Spleen (tissue), 11 donors: Measurements from ENCODE around the gene TSKS. TPM values are rescaled to one million over a fixed set of nuclear protein-coding genes. Genes with fewer than 3 reads are reported as not detected.

Source experiments
- DNase-seq: peaks from one replicate; pipeline ENCODE4 v3.0.0-alpha.2; 2020
- H3K27ac ChIP-seq, 8 donors: fragments of 200-600 bp; sonication (generic) in 7 of 8; 1 replicate in 4 of 8; 2 replicates in 4 of 8; pipeline versions ENCODE4 v1.5.0 to v1.8.0; 2016 to 2021; ENCODE audit warnings: inconsistent platforms in 4 of 8, mild to moderate bottlenecking in 4 of 8, moderate library complexity in 1 of 8
- H3K27me3 ChIP-seq, 7 donors: fragments of 200-600 bp; sonication (generic) in 6 of 7; replicated peaks in 1 of 7; 1 replicate in 4 of 7; 2 replicates in 3 of 7; pipeline versions ENCODE4 v1.5.0 to v1.8.0; 2016 to 2021; ENCODE audit warnings: inconsistent platforms in 3 of 7, mild to moderate bottlenecking in 1 of 7
- H3K36me3 ChIP-seq, 6 donors: fragments of 200-600 bp; sonication (generic) in 5 of 6; 1 replicate in 4 of 6; 2 replicates in 2 of 6; pipeline versions ENCODE4 v1.5.0 to v1.8.0; 2016 to 2021; ENCODE audit warnings: inconsistent platforms in 2 of 6
- H3K4me1 ChIP-seq, 6 donors: fragments of 200-600 bp; sonication (generic) in 5 of 6; 1 replicate in 3 of 6; 2 replicates in 3 of 6; pipeline versions ENCODE4 v1.5.0 to v1.8.0; 2016 to 2021; ENCODE audit warnings: inconsistent platforms in 3 of 6
- H3K4me3 ChIP-seq, 8 donors: fragments of 200-600 bp; sonication (generic) in 7 of 8; 1 replicate in 4 of 8; 2 replicates in 4 of 8; pipeline versions ENCODE4 v1.5.0 to v1.8.0; 2016 to 2021; ENCODE audit warnings: inconsistent platforms in 4 of 8, mild to moderate bottlenecking in 4 of 8, moderate library complexity in 2 of 8
- H3K9me3 ChIP-seq, 8 donors: fragments of 200-600 bp; sonication (generic) in 7 of 8; 1 replicate in 4 of 8; 2 replicates in 4 of 8; pipeline versions ENCODE4 v1.5.0 to v1.8.0; 2016 to 2021; ENCODE audit warnings: inconsistent platforms in 4 of 8
- POLR2A ChIP-seq, 3 donors: fragments of 450-650 bp; IDR thresholded peaks; one replicate each; pipeline ENCODE4 v1.5.1; 2017; ENCODE audit warnings: antibody characterized with exemption in 3 of 3, mild to moderate bottlenecking in 1 of 3
- POLR2AphosphoS5 ChIP-seq, 3 donors: sonication (generic); formaldehyde crosslinking; IDR thresholded peaks; one replicate each; pipeline ENCODE4 v1.5.1; 2017; ENCODE audit warnings: antibody characterized with exemption in 3 of 3
- WGBS, 5 donors: extraction: QIAGEN DNeasy Blood & Tissue Kit in 3 of 5; methylation state at CpG; one replicate each; pipeline versions ENCODE4 v1.1.5 to v1.1.7; 2013 to 2018; 5-methylcytosine and 5-hydroxymethylcytosine counted together
- intact Hi-C: fragments of 100-400 bp; cut with DNase I; formaldehyde crosslinking; loops from one replicate; pipeline ENCODE4 v1.15.0; 2023; ENCODE audit warnings: low total_unique reads
- polyA plus RNA-seq, 3 donors: library from polyadenylated mRNA; stranded (reverse); fragments of 200-250 nt; gene quantifications; one replicate each; pipeline ENCODE4 v1.2.1, GENCODE V29; 2013
- total RNA-seq, 7 donors: library from RNA; depleted of rRNA in 3 of 7; stranded (reverse); fragments of >200 nt in 3 of 7; fragmentation: NEBNext Ultra II Directional in 4 of 7; extraction: Animal tissue kit (Norgen Biotek cat#: 25700) in 4 of 7; gene quantifications; one replicate each; pipeline versions ENCODE4 v1.1.0 to v1.2.1, GENCODE V29; 2016 to 2021
- TF ChIP-seq, protein P1 (sequence below), 11 experiments: fragments of 200-600 bp in 7 of 11; fragments of 450-650 bp in 4 of 11; sonication (generic) in 4 of 11; IDR thresholded peaks in 8 of 11; conservative IDR thresholded peaks in 3 of 11; 1 replicate in 7 of 11; 2 replicates in 4 of 11; pipeline versions ENCODE4 v1.4.0 to v1.8.0; 2016 to 2021; ENCODE audit warnings: antibody characterized with exemption in 11 of 11, inconsistent platforms in 4 of 11, mild to moderate bottlenecking in 1 of 11
- donor health status: healthy with polysubstance abuse.
- donor health status: DM: no; HTN: no; CAD: no; lungs with moderate emphysema.
- donor health status: DM: no; HTN: no; CAD: no.
- donor health status: Bipolar disorder and iron deficiency.
- donor health status: healthy.
- donor health status: DM: no; HTN: no; CAD: no.
- donor health status: DM: yes; HTN: yes; CAD: no.

The TSKS gene
- total and polyA plus RNA-seq, 10 donors: 0.26 to 2.1 (median 0.88) TPM; not detected in 4

DNA sequence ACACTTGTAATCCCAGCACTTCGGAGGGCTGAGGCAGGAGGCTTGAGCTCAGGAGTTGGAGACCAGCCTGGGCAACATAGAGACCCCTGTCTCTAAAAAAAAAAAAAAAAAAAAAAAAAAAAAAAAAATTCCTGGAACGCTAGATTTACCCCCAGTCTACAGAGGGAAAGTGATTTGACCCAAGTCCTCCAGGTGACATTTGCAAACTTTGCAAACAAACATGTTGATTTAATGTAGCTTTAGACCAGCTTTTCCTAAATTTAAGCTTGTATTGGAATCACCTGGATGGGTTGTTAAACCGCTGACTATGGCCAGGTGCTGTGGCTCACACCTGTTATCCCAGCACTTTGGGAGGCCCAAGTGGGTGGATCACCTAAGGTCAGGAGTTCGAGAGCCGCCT is 63.7 kb downstream of the TSKS start:
- Histone ChIP-seq H3K36me3 (no peaks in the 10 kb centered on the region), H3K27me3 (peaks cover 0 to 17% (median 0%) of the 10 kb centered on the region in 7 donors), H3K4me1 (no peaks in the 10 kb centered on the region), H3K9me3 (no peaks in the 10 kb centered on the region), H3K4me3 (no peak overlapping the region), H3K27ac (no peak overlapping the region)
- TF ChIP-seq POLR2A (IDR thresholded peaks at IDR 0.05): no peak
- TF ChIP-seq, protein P1, sequence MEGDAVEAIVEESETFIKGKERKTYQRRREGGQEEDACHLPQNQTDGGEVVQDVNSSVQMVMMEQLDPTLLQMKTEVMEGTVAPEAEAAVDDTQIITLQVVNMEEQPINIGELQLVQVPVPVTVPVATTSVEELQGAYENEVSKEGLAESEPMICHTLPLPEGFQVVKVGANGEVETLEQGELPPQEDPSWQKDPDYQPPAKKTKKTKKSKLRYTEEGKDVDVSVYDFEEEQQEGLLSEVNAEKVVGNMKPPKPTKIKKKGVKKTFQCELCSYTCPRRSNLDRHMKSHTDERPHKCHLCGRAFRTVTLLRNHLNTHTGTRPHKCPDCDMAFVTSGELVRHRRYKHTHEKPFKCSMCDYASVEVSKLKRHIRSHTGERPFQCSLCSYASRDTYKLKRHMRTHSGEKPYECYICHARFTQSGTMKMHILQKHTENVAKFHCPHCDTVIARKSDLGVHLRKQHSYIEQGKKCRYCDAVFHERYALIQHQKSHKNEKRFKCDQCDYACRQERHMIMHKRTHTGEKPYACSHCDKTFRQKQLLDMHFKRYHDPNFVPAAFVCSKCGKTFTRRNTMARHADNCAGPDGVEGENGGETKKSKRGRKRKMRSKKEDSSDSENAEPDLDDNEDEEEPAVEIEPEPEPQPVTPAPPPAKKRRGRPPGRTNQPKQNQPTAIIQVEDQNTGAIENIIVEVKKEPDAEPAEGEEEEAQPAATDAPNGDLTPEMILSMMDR (IDR thresholded peaks at IDR 0.05 in 8 of 11, conservative IDR thresholded peaks at IDR 0.05 in 3 of 11): no peak
- no peak for TF ChIP-seq POLR2AphosphoS5 (IDR thresholded peaks at IDR 0.05)
- 81 to 94% (median 93%) methylated on average over 4 to 5 of the region's 5 CpGs for WGBS, 5 donors
- intact Hi-C loops: no loop called here
- DNase-seq: no peak

DNA sequence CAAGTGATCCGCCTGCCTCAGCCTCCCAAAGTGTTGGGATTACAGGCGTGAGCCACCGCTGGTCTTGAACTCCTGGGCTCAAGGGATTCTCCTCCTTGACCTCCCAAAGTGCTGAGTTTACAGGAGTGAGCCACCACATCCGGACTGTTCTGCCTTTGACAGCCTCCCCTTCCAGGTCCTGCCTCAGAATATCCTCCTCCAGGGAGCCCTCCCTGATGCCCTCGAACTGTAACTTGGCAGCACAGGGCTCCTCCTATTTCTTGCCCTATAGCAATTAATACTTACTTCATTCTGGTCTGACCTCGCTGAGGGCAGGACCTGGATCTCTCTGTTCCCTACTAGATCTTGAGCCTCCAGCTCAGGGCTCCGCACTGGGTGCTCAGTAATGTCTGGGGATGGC is 66.2 kb downstream of the TSKS start:
- H3K4me3 ChIP-seq: no peak overlapping the region
- no peak for DNase-seq
- no peak for TF ChIP-seq POLR2AphosphoS5 (IDR thresholded peaks at IDR 0.05)
- TF ChIP-seq, protein P1 (IDR thresholded peaks at IDR 0.05 in 8 of 11, conservative IDR thresholded peaks at IDR 0.05 in 3 of 11): no peak
- no peak for TF ChIP-seq POLR2A (IDR thresholded peaks at IDR 0.05)
- no peak overlapping the region for H3K27ac ChIP-seq
- peaks cover 0 to 6% (median 0%) of the 10 kb centered on the region in 6 donors for H3K4me1 ChIP-seq
- WGBS, 5 donors: 90 to 97% (median 91%) methylated on average over 7 of the region's 7 CpGs
- H3K36me3 ChIP-seq: no peaks in the 10 kb centered on the region
- no peaks in the 10 kb centered on the region for H3K9me3 ChIP-seq
- intact Hi-C loops: no loop called here
- H3K27me3 ChIP-seq: peaks cover 0 to 22% (median 0%) of the 10 kb centered on the region in 7 donors

DNA sequence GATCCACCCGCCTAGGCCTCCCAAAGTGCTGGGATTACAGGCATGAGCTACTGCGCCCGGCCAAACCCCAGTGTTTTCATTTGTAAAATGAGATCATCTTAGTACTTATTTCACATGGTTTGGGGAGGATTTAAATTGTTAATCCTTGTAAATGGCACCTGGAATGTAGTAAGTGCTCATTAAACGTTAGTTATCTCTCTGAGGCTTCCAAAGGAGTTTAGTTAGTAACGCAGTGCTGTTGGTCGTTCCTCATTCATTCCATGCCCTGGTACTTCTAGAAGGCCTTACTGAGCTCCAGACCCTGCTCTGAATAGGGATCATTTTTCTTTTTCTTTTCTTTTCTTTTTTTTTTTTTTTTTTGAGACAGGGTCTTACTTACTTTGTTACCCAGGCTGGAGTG is 67.0 kb downstream of the TSKS start:
- DNase-seq: no peak
- H3K27me3 ChIP-seq: peaks cover 0 to 25% (median 3%) of the 10 kb centered on the region in 7 donors
- WGBS, 5 donors: 84 to 93% (median 86%) methylated on average over 6 of the region's 6 CpGs
- H3K27ac ChIP-seq: no peak overlapping the region
- peaks cover 6 to 13% (median 6%) of the 10 kb centered on the region in 6 donors for H3K4me1 ChIP-seq
- no peaks in the 10 kb centered on the region for H3K36me3 ChIP-seq
- TF ChIP-seq POLR2A (IDR thresholded peaks at IDR 0.05) (no peak), POLR2AphosphoS5 (IDR thresholded peaks at IDR 0.05) (no peak)
- TF ChIP-seq, protein P1 (IDR thresholded peaks at IDR 0.05 in 8 of 11, conservative IDR thresholded peaks at IDR 0.05 in 3 of 11): no peak
- no peak overlapping the region for H3K4me3 ChIP-seq
- intact Hi-C loops: no loop called here
- no peaks in the 10 kb centered on the region for H3K9me3 ChIP-seq

DNA sequence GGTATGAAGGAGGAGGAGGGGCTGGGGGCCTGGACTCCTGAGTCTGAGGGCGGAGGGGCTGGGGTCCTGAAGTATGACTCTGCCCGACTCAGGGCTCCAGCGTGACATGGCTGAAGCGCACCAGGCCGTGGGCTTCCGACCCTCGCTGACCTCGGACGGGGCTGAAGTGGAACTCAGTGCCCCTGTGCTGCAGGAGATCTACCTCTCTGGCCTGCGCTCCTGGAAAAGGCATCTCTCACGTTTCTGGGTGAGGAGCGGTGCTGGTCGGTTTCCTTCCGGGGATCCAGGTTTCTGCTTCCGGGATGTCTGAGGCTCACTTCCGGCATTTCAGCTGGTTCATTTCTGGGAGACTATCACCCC is 71.0 kb downstream of the TSKS start:
- 76 to 84% (median 81%) methylated on average over 15 to 16 of the region's 16 CpGs for WGBS, 5 donors
- H3K9me3 ChIP-seq: no peaks in the 10 kb centered on the region
- peaks cover 0 to 20% (median 7%) of the 10 kb centered on the region in 6 donors for H3K36me3 ChIP-seq
- TF ChIP-seq, protein P1 (IDR thresholded peaks at IDR 0.05 in 8 of 11, conservative IDR thresholded peaks at IDR 0.05 in 3 of 11): no peak
- TF ChIP-seq POLR2AphosphoS5 (IDR thresholded peaks at IDR 0.05) (no peak), POLR2A (IDR thresholded peaks at IDR 0.05) (no peak)
- intact Hi-C loops: no loop called here
- DNase-seq: no peak
- H3K27me3 ChIP-seq: peaks cover 0 to 41% (median 16%) of the 10 kb centered on the region in 7 donors
- H3K4me1 ChIP-seq: peaks cover 19 to 53% (median 39%) of the 10 kb centered on the region in 6 donors
- peak overlapping the region in 1 of 8 donors; percentile 72 for H3K4me3 ChIP-seq
- H3K27ac ChIP-seq: no peak overlapping the region
